Measurements from ENCODE around the gene DSG3. TPM values are rescaled to one million over a fixed set of nuclear protein-coding genes. Genes with fewer than 3 reads are reported as not detected.
A peak's percentile ranks its signal among the peaks of the same experiment; 100 is the strongest.

Gene DSG3
- total and polyA plus RNA-seq, 8 donors: not detected

DNA sequence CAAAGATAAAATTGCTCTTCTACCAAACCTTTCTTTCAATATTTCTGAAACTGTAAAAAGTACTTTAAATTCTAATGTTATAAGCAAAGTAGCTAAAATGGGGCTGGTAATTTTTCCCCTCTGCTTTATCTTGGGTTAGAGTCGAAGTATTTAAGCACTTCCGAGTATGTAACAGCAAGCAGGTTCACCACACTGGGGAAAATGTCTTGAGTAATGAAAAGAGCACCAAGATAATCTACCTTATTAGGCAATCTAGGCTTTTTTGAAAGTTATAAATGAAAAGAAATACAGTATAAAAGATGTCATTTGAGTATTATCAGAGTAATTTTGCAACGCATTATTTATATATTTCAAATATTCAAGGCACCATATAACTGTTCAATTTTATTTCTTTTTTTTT, 687 bp upstream of the DSG3 start:
- TF ChIP-seq, protein P1, sequence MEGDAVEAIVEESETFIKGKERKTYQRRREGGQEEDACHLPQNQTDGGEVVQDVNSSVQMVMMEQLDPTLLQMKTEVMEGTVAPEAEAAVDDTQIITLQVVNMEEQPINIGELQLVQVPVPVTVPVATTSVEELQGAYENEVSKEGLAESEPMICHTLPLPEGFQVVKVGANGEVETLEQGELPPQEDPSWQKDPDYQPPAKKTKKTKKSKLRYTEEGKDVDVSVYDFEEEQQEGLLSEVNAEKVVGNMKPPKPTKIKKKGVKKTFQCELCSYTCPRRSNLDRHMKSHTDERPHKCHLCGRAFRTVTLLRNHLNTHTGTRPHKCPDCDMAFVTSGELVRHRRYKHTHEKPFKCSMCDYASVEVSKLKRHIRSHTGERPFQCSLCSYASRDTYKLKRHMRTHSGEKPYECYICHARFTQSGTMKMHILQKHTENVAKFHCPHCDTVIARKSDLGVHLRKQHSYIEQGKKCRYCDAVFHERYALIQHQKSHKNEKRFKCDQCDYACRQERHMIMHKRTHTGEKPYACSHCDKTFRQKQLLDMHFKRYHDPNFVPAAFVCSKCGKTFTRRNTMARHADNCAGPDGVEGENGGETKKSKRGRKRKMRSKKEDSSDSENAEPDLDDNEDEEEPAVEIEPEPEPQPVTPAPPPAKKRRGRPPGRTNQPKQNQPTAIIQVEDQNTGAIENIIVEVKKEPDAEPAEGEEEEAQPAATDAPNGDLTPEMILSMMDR (IDR thresholded peaks at IDR 0.05): no peak
- intact Hi-C loops (cut with DNase I): no loop called here
- no peak for ATAC-seq

DNA sequence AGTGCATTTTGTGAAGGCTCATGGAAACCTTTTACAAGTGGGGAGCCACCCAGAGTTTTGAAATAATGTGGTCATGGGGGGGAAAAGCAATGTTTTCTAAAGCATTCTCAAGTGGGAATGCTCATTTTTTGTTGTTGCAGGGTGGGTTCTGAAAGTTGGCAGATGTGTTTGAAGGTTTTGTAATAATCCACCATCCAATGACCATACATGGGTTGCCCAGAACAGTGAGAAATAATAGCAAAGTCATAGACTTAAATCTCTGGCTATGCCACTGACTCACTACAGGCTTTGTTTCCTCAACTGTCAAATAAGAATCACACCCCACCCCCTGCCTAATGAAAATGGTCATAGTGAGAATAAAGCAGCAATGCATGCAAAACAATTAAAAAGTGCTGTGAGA, 2.9 kb downstream of the DSG3 start:
- Histone ChIP-seq H3K27ac (no peak overlapping the region), H3K4me1 (no peaks in the 10 kb centered on the region), H3K27me3 (no peaks in the 10 kb centered on the region), H3K4me3 (no peak overlapping the region), H3K36me3 (no peaks in the 10 kb centered on the region), H3K9me3 (no peaks in the 10 kb centered on the region)
- TF ChIP-seq, protein P1 (IDR thresholded peaks at IDR 0.05): no peak
- DNase-seq: no peak
- intact Hi-C loops (cut with DNase I): no loop called here
- no peak for ATAC-seq

More for the DNA sequence above, 687 bp upstream of the DSG3 start:
- Histone ChIP-seq H3K4me1 (no peaks in the 10 kb centered on the region), H3K4me3 (no peak overlapping the region), H3K27me3 (no peaks in the 10 kb centered on the region), H3K27ac (no peak overlapping the region), H3K9me3 (no peaks in the 10 kb centered on the region), H3K36me3 (no peaks in the 10 kb centered on the region)
- no peak for DNase-seq

DNA sequence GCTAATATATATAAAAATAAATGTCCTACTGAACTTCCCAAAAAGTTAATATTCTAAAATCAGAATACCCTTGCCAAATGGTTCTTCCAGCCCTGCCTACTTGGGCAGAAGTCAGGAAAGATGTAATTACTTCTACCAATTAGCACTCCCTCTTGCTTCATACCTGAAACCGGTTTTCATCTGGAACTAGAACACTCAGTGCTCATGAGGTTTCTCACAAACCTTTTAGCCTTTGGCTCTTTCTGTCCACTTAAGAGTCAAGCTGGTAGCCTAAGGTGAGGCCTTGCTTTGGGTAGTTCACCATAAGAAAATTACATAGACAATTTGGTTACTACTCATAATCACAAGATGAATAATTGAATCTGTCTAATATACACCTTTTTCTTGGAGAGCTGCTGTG, 4.1 kb downstream of the DSG3 start:
- no peaks in the 10 kb centered on the region for H3K4me1 ChIP-seq
- intact Hi-C loops (cut with DNase I): no loop called here
- H3K36me3 ChIP-seq: no peaks in the 10 kb centered on the region
- H3K27ac ChIP-seq: no peak overlapping the region
- TF ChIP-seq, protein P1 (IDR thresholded peaks at IDR 0.05): no peak
- H3K4me3 ChIP-seq: no peak overlapping the region
- H3K9me3 ChIP-seq: no peaks in the 10 kb centered on the region
- ATAC-seq: no peak
- no peak for DNase-seq
- no peaks in the 10 kb centered on the region for H3K27me3 ChIP-seq

DNA sequence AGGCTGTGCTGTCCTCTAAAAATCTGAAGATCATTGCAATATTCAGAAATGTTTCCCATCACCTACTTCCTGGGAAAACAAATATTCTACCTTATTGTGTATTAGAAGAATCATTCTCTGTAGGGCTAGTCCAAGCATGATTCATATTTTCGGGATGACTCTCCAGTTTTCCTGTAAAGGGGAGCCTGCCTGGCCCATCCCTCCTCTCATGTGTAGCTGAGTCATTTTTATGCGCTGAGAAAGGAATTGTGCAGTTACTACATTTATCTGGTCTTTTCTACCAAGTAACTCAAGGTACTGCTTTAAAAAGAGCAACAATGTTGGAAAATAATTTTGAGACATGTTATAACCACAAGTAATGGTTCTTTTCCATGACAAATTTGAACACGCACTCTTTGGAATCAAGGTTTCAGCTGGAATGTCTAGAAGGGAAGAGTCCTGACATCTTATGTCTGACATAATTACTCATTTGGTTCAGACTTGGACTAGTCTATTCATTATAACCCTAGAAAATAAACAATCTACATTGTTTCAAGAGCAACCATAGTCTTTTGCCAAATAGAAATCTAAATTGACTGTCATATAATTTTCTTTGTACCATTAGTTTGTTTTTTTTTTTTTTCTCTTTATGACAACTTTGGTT, 6.6 kb downstream of the DSG3 start:
- Histone ChIP-seq H3K27ac (no peak overlapping the region), H3K4me3 (no peak overlapping the region), H3K9me3 (no peaks in the 10 kb centered on the region), H3K27me3 (no peaks in the 10 kb centered on the region), H3K36me3 (no peaks in the 10 kb centered on the region), H3K4me1 (no peaks in the 10 kb centered on the region)
- DNase-seq: no peak
- TF ChIP-seq, protein P1 (IDR thresholded peaks at IDR 0.05): no peak
- ATAC-seq: peak; percentile 69
- intact Hi-C loops (cut with DNase I): no loop called here

DNA sequence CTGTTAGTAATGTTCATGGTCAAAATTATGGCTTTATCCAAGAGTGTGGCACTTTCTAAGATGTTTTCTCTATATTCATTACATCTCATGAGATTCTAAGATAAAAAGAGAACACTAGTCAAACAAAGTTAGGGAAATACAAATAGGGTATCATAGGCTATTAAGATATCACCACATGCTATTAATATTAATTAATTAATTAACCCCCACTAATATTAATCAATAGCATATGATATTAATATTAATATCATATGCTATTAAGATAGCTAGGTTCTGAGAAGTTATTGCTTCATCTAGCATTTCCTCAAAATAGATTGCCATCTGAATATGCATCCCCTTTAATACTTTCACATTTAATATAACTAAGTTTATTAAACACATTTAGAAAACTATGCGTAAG, 22.1 kb downstream of the DSG3 start:
- Histone ChIP-seq H3K27ac (no peak overlapping the region), H3K4me1 (no peaks in the 10 kb centered on the region), H3K9me3 (no peaks in the 10 kb centered on the region), H3K36me3 (no peaks in the 10 kb centered on the region), H3K27me3 (no peaks in the 10 kb centered on the region), H3K4me3 (no peak overlapping the region)
- DNase-seq (no peak), ATAC-seq (no peak)
- intact Hi-C loops (cut with DNase I): no loop called here
- TF ChIP-seq, protein P1 (IDR thresholded peaks at IDR 0.05): no peak

Data from left lung (tissue), 10 donors.